AG09309 (cell line): Measurements from ENCODE around the gene PTPRT.

Experiments used
- DNase-seq: peaks from one replicate; pipeline ENCODE4 v3.0.0-alpha.2; 2010; ENCODE audit warnings: low read depth
- H3K4me3 ChIP-seq: 2 replicates; pipeline ENCODE4 v1.5.1; 2011; ENCODE audit warnings: mild to moderate bottlenecking, low read depth, low read length, moderate library complexity; ENCODE audit not compliant: control insufficient read depth
- TF ChIP-seq, protein P1 (sequence below): IDR thresholded peaks from 2 replicates; pipeline ENCODE4 v1.5.1; 2011; ENCODE audit warnings: mild to moderate bottlenecking, low read depth, low read length, inconsistent platforms; ENCODE audit not compliant: insufficient read depth, control insufficient read depth; ENCODE audit errors: missing control alignments

The PTPRT gene

DNA sequence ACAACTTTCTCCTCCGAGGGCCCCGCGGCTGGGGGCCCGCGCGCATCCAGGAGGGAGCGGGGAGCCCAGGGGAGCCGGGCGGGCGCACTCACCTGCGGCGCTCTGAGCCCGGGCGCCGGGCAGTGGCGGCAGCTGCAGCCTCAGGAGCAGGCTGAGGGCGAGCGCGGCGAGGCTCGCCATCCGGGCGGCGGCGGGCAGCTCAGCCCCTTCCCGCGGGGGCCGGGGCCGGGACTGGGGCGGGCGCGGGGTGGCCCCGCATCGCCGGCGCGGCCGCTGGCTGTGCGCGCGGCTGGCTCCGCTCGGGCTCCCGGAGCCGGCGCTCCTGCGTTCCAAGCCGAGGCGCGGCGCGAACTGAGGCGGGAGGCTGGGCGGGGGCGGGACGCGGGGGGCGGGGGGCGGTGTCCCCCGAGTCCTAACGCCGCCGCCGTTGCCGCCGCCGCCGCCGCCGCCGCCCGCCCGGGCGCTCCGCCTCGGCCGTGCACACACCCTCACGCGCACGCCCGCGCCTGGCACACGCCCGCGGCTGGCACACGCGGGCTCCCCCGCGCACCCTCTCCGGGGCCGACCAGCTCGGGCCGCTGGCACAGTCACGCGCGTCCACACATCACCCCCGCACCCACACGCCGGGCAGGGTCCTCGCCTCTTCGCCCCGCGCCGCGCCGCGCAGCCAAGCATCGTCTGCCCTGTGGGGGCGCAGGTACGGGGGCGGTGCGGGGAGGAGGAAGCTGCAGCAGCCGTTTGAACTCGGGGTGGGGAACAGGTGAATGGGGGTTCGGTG, at the start of gene PTPRT:
Gene PTPRT, minus strand, starts transcription at position 353 of the 778 bp plus-strand sequence. Its CDS starts 173 bp downstream, at position 180.
- H3K4me3 ChIP-seq: no peak within 1 kb of the TSS
- no peak for DNase-seq
- TF ChIP-seq, protein P1, sequence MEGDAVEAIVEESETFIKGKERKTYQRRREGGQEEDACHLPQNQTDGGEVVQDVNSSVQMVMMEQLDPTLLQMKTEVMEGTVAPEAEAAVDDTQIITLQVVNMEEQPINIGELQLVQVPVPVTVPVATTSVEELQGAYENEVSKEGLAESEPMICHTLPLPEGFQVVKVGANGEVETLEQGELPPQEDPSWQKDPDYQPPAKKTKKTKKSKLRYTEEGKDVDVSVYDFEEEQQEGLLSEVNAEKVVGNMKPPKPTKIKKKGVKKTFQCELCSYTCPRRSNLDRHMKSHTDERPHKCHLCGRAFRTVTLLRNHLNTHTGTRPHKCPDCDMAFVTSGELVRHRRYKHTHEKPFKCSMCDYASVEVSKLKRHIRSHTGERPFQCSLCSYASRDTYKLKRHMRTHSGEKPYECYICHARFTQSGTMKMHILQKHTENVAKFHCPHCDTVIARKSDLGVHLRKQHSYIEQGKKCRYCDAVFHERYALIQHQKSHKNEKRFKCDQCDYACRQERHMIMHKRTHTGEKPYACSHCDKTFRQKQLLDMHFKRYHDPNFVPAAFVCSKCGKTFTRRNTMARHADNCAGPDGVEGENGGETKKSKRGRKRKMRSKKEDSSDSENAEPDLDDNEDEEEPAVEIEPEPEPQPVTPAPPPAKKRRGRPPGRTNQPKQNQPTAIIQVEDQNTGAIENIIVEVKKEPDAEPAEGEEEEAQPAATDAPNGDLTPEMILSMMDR: no peak

DNA sequence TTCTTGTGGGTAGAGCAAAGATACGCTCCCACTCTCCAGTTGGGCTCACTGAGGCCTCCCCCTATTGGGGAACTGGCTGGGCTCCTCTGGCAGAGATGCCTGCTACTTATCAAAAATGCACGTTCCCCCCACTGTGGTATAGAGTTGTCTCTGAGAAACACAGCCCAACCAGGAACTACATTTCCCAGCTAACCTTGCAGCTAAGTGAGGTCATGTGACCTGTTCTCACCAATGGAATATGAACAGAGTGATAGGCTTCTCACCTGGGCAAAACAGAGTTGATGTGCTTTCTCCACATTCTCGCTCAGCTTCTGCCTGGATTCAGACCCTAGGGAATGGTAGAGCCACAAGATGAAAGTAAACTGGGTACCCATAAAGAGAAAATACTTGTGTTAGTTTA, 49.1 kb upstream of the PTPRT start:
- H3K4me3 ChIP-seq: no peak overlapping the region
- TF ChIP-seq, protein P1: no peak
- DNase-seq: no peak

DNA sequence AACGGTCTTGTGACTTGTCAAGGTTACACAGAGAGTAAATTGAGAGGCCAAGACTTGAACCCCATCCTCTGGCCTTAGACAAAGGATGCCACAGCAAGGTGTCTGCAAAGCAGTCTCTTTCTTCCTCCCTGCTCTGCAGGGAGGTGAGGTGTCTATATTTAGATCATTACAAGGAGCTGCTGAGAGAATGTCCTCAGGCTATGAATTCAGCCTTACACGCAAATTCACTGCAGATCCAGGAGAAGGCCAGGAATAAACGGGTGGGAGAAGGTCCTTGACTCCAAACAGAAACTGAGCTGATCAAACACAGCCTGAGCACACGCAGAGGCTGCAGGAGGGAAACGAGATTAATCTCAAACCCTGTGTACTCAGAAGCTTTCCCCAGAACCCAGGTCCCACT, 48.6 kb upstream of the PTPRT start:
- DNase-seq: no peak
- TF ChIP-seq, protein P1: no peak
- H3K4me3 ChIP-seq: no peak overlapping the region

DNA sequence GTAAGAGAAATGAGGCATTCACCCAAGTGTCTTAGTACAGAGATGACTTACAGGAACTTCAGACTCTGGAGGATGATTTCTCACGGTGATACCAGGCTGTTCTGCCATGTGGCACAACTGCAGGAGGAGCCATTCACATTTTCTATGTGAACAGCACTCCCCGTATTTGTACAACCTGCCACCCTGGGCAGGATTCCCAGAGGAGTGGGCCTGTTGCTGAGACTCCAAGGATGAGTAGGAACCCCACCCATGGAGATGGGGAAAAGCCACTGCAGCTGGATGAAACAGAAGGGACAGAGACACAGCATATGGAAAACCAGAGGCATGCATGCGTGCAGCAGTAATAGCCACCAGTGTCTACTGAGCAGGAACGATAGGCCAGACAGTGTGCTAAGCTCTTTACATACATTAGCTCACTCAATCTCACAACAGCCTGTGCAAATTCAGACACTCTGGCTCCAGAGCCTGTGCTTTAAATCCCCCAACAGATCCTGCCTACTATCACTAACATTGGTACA, 48.0 kb upstream of the PTPRT start:
- TF ChIP-seq, protein P1: no peak
- no peak overlapping the region for H3K4me3 ChIP-seq
- DNase-seq: no peak

DNA sequence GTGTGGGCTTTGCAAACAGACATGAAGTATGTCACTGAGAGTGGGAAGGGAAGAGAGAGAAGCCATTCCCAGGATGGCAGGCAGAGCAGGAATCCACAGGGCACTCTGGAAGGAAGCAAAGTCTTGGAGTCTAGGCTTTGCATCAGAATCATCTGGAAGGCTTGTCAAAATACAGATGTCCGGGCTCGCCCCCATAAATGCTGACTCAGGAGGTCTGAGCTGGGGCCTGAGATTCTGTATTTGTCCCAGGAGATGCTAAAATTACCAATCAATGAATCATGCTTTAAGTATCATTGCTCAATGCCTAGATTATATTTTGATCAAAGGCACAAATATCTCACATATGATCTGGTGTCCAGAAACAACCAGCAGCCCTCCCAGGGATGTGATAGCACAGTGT, 46.3 kb upstream of the PTPRT start:
- DNase-seq: no peak
- TF ChIP-seq, protein P1: no peak
- H3K4me3 ChIP-seq: no peak overlapping the region

DNA sequence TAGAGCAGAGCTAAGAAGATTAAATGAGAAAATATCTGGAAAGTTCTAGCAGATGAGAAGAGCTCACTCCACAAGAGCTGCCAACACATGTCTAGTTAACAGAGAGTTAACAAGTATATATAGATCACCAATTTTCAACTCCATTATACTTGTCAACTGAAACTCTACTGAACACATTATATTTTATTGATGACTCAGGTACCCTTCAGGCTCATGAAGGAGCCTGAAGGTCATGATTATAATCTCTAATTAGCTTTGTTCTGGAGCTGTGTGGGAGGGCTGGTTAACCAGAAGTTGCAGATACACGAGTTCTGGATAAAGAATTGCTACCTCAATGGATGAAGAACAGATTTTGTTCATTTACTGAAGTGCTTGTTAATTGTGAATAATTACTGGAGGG, 42.1 kb upstream of the PTPRT start:
- H3K4me3 ChIP-seq: no peak overlapping the region
- TF ChIP-seq, protein P1: no peak
- DNase-seq: no peak
